A549 (cell line): ENCODE data around the gene TCFL5. TPM values are rescaled to one million over a fixed set of nuclear protein-coding genes. Genes with fewer than 3 reads are reported as not detected.

Experiments used
- ATAC-seq, 2 experiments: fragments of 200-7000 bp in 1 of 2; fragments of >200 bp in 1 of 2; cut with Nextera tagmentation in 1 of 2; cut with Tn5 transposase in 1 of 2; 3 replicates each; pipeline versions ENCODE4 v1.8.0 to v1.9.1; 2018 to 2020; ENCODE audit warnings: mild to moderate bottlenecking in 1 of 2, moderate library complexity in 1 of 2
- CTCF ChIA-PET: fragments of 300-600 bp; sonication (Branson Sonifier 250); formaldehyde crosslinking; extraction: SDS; loops from one replicate; lab custom pipeline; 2021; ENCODE audit warnings: antibody characterized with exemption, inconsistent platforms; lab: Yijun Ruan, JAX
- POLR2A ChIA-PET: fragments of 350-600 bp; formaldehyde crosslinking; extraction: SDS; loops from one replicate; lab custom pipeline; 2021; ENCODE audit warnings: antibody characterized with exemption, inconsistent platforms; lab: Yijun Ruan, JAX
- DNase-seq, 2 experiments: peaks; one replicate each; pipeline versions ENCODE4 v3.0.0 to v3.0.0-alpha.2; 2011 to 2016; ENCODE audit warnings: low read depth in 1 of 2, low spot score in 1 of 2
- FAIRE-seq: peaks from 2 replicates; lab custom pipeline; 2011; peaks lifted over from hg19 to GRCh38; lab: Jason Lieb, UNC
- H3K27ac ChIP-seq, 2 experiments: fragments of >200 bp; sonication (Bioruptor Twin); formaldehyde crosslinking; 3 replicates each; pipeline ENCODE4 v1.5.1; 2016 to 2017
- H3K4me1 ChIP-seq: fragments of >200 bp; sonication (Bioruptor Twin); formaldehyde crosslinking; 3 replicates; pipeline ENCODE4 v1.6.1; 2016
- H3K4me2 ChIP-seq: fragments of >200 bp; sonication (Bioruptor Twin); formaldehyde crosslinking; 3 replicates; pipeline ENCODE4 v1.6.1; 2016
- H3K4me3 ChIP-seq: fragments of >200 bp; sonication (Bioruptor Twin); formaldehyde crosslinking; 3 replicates; pipeline ENCODE4 v1.5.1; 2016
- H3K9me3 ChIP-seq: fragments of >200 bp; sonication (Bioruptor Twin); formaldehyde crosslinking; 3 replicates; pipeline ENCODE4 v1.6.1; 2016
- BCL3 ChIP-seq: fragments of >200 bp; sonication (Bioruptor Twin); formaldehyde crosslinking; IDR thresholded peaks from 3 replicates; pipeline ENCODE4 v1.6.1; 2016
- CBX8 ChIP-seq: fragments of 200-600 bp; sonication (generic); IDR thresholded peaks from 2 replicates; pipeline ENCODE4 v1.6.1; 2016
- CEBPB ChIP-seq, 2 experiments: fragments of >200 bp in 1 of 2; sonication (Bioruptor Twin) in 1 of 2; formaldehyde crosslinking in 1 of 2; IDR thresholded peaks; 2 replicates each; pipeline ENCODE4 v1.6.1; 2012 to 2016
- CHD4 ChIP-seq: fragments of 200-600 bp; sonication (generic); IDR thresholded peaks from 2 replicates; pipeline ENCODE4 v1.6.1; 2016; ENCODE audit warnings: antibody characterized with exemption, mild to moderate bottlenecking, borderline replicate concordance
- EHF ChIP-seq: fragments of 250-450 bp; sonication (Bioruptor Pico); IDR thresholded peaks from 2 replicates; pipeline ENCODE4 v1.5.0; 2020; ENCODE audit warnings: mild to moderate bottlenecking
- EP300 ChIP-seq, 2 experiments: fragments of >200 bp; sonication (Bioruptor Twin); formaldehyde crosslinking; IDR thresholded peaks; 2 replicates in 1 of 2; 3 replicates in 1 of 2; pipeline ENCODE4 v1.6.1; 2016 to 2017
- GATA3 ChIP-seq: IDR thresholded peaks from 2 replicates; pipeline ENCODE4 v1.6.1; 2012; ENCODE audit warnings: borderline replicate concordance
- HDAC2 ChIP-seq: fragments of 200-600 bp; sonication (generic); IDR thresholded peaks from 2 replicates; pipeline ENCODE4 v1.6.1; 2016
- HES2 ChIP-seq: fragments of >200 bp; sonication (Bioruptor Twin); formaldehyde crosslinking; IDR thresholded peaks from 2 replicates; pipeline ENCODE4 v1.6.1; 2016
- HOXB13 ChIP-seq: fragments of 250-450 bp; sonication (Bioruptor Pico); IDR thresholded peaks from 2 replicates; pipeline ENCODE4 v1.5.0; 2020; ENCODE audit warnings: low read depth, mild to moderate bottlenecking, moderate library complexity
- HOXB5 ChIP-seq: fragments of 250-450 bp; sonication (Bioruptor Pico); IDR thresholded peaks from 2 replicates; pipeline ENCODE4 v1.5.0; 2020; ENCODE audit warnings: mild to moderate bottlenecking, moderate library complexity
- JUNB ChIP-seq: fragments of >200 bp; sonication (Bioruptor Twin); formaldehyde crosslinking; IDR thresholded peaks from 2 replicates; pipeline ENCODE4 v1.6.1; 2016
- MAFK ChIP-seq: fragments of 450-650 bp; IDR thresholded peaks from 2 replicates; pipeline ENCODE4 v1.6.1; 2014; ENCODE audit not compliant: partially characterized antibody
- MAZ ChIP-seq: fragments of 150-350 bp; IDR thresholded peaks from 2 replicates; pipeline ENCODE4 v1.6.1; 2014; ENCODE audit warnings: antibody characterized with exemption, low read depth, low read length, borderline replicate concordance
- NR3C1 ChIP-seq: fragments of >200 bp; sonication (Bioruptor Twin); formaldehyde crosslinking; IDR thresholded peaks from 3 replicates; pipeline ENCODE4 v1.6.1; 2017
- PHF8 ChIP-seq: fragments of 200-600 bp; sonication (generic); IDR thresholded peaks from 2 replicates; pipeline ENCODE4 v1.6.1; 2016; ENCODE audit warnings: low read depth, mild to moderate bottlenecking, antibody characterized with exemption, moderate library complexity, borderline replicate concordance
- POLR2A ChIP-seq: IDR thresholded peaks from 2 replicates; pipeline ENCODE4 v1.6.1; 2012; ENCODE audit warnings: mild to moderate bottlenecking, low read length
- REST ChIP-seq: fragments of 200-600 bp; sonication (generic); IDR thresholded peaks from 2 replicates; pipeline ENCODE4 v1.6.1; 2016; ENCODE audit warnings: antibody characterized with exemption, mild to moderate bottlenecking, moderate library complexity
- ZC3H11A ChIP-seq: fragments of 450-650 bp; IDR thresholded peaks from 2 replicates; pipeline ENCODE4 v1.6.1; 2014; ENCODE audit warnings: antibody characterized with exemption, mild to moderate bottlenecking
- ZFP36 ChIP-seq: fragments of 450-650 bp; IDR thresholded peaks from 2 replicates; pipeline ENCODE4 v1.6.1; 2014; ENCODE audit warnings: borderline replicate concordance; ENCODE audit not compliant: partially characterized antibody
- ZNF302 ChIP-seq: fragments of 250-450 bp; sonication (Bioruptor Pico); IDR thresholded peaks from 2 replicates; pipeline ENCODE4 v1.9.0; 2021; ENCODE audit warnings: inconsistent platforms, mild to moderate bottlenecking, moderate library complexity
- ZSCAN20 ChIP-seq: fragments of 250-450 bp; sonication (Bioruptor Pico); IDR thresholded peaks from 2 replicates; pipeline ENCODE4 v1.8.0; 2022; ENCODE audit warnings: mild to moderate bottlenecking, moderate library complexity
- WGBS: methylation state at CpG from one replicate; pipeline ENCODE4 v1.1.6; 2017; ENCODE audit errors: missing lambda C conversion rate; 5-methylcytosine and 5-hydroxymethylcytosine counted together
- polyA plus RNA-seq, 4 experiments: library from polyadenylated mRNA; depleted of rRNA in 3 of 4; stranded (reverse); fragments of >200 nt; fragmentation: RNase III in 1 of 4; extraction: RNeasy Plus Mini Kit Qiagen cat#74134 plus additional on column Dnase treatment in 1 of 4; gene quantifications; 2 replicates in 3 of 4; 3 replicates in 1 of 4; pipeline ENCODE4 v1.2.3, GENCODE V29; 2011 to 2017
- TF ChIP-seq, protein P1 (sequence below): fragments of >200 bp; sonication (Bioruptor Twin); formaldehyde crosslinking; IDR thresholded peaks from 3 replicates; pipeline ENCODE4 v1.5.1; 2016
- TF ChIP-seq, protein P2 (sequence below): IDR thresholded peaks from 2 replicates; pipeline ENCODE4 v1.6.1; 2012

TCFL5 gene
- polyA plus RNA-seq, 2 of the 4 experiments (the other 2 are of a cell fraction) = 5.6 to 7.1 TPM

DNA sequence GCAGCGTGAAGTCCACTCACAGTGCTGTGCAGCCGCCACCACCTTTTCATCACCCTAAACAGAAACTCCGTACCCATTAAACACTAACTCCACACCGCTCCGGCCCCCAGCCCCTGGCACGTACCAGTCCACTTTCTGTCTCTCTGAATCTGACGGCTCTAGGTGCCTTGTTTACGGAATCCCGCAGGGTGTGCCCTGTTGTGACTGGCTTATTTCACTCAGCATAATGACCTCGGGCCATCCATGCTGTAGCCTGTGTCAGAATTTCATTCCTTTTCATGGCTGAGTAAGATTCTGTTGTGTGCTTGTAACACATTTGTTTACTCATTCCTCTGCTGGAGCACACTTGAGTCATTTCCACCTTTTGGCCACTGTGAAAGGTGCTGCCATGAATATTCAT is 18.0 kb downstream of the TCFL5 start:
- Histone ChIP-seq H3K4me3 (no peak overlapping the region), H3K4me2 (no peak overlapping the region), H3K4me1 (peaks cover 7% of the 10 kb centered on the region; the same call in 2 of the 3 replicates), H3K9me3 (no peaks in the 10 kb centered on the region), H3K27ac (no peak overlapping the region)
- TF ChIP-seq EP300 (IDR thresholded peaks at IDR 0.05) (no peak), JUNB (no peak), CEBPB (IDR thresholded peaks at IDR 0.05) (no peak), GATA3 (no peak), HDAC2 (no peak), HOXB5 (CRISPR knock-in tag) (no peak)
- ChIA-PET CTCF (interaction anchor here (3.4 kb wide), 1 partner anchor 21 kb away, joined by 11 read pairs; no protein-coding TSS in a partner anchor), POLR2A (no interaction called here)
- FAIRE-seq (no peak), ATAC-seq (no peak), DNase-seq (no peak)
- 83% methylated on average over 10 of the region's 10 CpGs for WGBS

DNA sequence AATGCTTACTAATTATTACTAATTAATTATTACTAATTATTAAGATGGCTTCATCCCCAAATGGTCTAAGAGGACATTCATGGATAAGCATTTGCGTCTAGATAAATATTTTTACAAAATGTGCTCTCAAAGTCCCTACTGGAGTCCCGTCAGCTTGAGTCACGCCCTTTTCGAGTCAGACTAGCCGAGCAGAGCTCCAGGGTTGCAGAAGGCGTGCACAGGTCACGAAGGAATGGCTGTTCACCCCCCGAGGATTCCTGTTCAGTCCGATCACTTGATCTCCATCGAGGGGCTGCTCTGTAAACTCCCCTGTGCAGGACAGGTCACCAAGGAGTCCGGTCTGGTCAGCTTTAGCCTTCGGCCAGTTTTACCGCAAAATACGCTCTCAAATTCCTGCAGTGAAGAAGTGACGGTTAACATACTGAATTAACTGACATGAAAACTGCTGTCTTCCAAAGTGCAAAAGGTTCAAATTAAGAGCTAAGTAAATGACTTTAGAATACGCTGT is 19.9 kb downstream of the TCFL5 start:
- Histone ChIP-seq H3K9me3 (no peaks in the 10 kb centered on the region), H3K27ac (no peak overlapping the region), H3K4me1 (peaks cover 7% of the 10 kb centered on the region; the same call in 2 of the 3 replicates), H3K4me2 (no peak overlapping the region), H3K4me3 (no peak overlapping the region)
- DNase-seq (no peak), ATAC-seq (no peak), FAIRE-seq (no peak)
- POLR2A ChIA-PET = no interaction called here
- TF ChIP-seq MAZ = no peak
- TF ChIP-seq HOXB13 = no peak
- TF ChIP-seq HES2 = no peak
- no peak for TF ChIP-seq CHD4
- no peak for TF ChIP-seq CBX8
- TF ChIP-seq, protein P1, sequence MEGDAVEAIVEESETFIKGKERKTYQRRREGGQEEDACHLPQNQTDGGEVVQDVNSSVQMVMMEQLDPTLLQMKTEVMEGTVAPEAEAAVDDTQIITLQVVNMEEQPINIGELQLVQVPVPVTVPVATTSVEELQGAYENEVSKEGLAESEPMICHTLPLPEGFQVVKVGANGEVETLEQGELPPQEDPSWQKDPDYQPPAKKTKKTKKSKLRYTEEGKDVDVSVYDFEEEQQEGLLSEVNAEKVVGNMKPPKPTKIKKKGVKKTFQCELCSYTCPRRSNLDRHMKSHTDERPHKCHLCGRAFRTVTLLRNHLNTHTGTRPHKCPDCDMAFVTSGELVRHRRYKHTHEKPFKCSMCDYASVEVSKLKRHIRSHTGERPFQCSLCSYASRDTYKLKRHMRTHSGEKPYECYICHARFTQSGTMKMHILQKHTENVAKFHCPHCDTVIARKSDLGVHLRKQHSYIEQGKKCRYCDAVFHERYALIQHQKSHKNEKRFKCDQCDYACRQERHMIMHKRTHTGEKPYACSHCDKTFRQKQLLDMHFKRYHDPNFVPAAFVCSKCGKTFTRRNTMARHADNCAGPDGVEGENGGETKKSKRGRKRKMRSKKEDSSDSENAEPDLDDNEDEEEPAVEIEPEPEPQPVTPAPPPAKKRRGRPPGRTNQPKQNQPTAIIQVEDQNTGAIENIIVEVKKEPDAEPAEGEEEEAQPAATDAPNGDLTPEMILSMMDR = no peak
- CTCF ChIA-PET = interaction anchor here (0.9 to 3.4 kb wide), 4 partner anchors 9 to 33 kb away, joined by 3 to 11 read pairs (median 4); no protein-coding TSS in a partner anchor
- 85% methylated on average over 16 of the region's 16 CpGs for WGBS

DNA sequence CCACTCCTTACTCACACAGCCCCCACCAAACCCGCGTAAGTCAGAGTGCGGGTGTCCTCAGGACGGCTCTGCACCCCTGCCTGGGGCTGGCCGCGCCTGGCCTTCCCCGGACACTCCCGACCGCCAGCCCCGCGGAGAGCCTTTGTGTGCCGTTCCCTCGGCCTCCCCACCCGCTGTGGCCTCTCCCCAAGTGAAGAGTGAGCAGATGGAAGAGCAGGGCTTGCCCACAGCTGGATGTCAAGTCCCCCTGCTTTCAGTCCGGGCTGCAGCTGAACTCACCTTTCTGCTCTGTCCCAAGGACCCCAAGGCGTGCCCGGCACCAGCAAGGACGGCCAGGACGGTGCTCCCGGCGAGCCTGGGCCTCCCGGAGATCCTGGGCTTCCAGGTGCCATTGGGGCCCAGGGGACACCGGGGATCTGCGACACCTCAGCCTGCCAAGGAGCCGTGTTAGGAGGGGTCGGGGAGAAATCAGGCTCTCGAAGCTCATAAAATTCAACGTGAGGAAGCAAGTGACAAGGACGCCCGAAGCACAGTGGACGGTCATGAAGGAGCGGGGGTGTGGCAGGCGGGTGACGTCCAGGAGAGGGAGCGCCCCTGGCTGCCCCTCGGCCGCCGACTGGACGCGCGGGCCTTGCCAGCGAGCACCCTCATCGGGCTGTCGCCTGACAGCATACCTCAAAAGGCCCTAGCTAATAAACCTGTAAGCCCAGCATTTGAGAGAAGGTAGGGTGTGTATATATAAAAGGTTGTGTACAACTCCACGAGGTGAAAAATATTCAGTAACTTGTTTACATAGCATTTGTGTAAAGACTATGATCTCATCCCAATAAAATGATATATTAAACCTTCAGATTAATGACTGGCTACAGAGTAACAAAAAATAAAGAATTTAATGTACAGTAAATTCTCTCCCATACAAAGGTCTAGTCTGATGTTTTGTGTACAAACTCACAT is 21.1 kb downstream of the TCFL5 start:
- no peak overlapping the region for H3K4me2 ChIP-seq
- POLR2A ChIA-PET = no interaction called here
- CTCF ChIA-PET = interaction anchor here (3.4 kb wide), 1 partner anchor 18 kb away, joined by 11 read pairs; no protein-coding TSS in a partner anchor
- FAIRE-seq (no peak), DNase-seq (no peak), ATAC-seq (no peak)
- H3K4me3 ChIP-seq = no peak overlapping the region
- 90% methylated on average over 37 of the region's 45 CpGs for WGBS
- H3K27ac ChIP-seq = no peak overlapping the region
- H3K4me1 ChIP-seq = peaks cover 7% of the 10 kb centered on the region; the same call in 2 of the 3 replicates
- TF ChIP-seq JUNB (no peak), HOXB5 (CRISPR knock-in tag) (no peak), POLR2A (no peak), MAFK (no peak), ZNF302 (CRISPR knock-in tag) (no peak), CBX8 (no peak), HOXB13 (no peak), NR3C1 (no peak)
- TF ChIP-seq, protein P2, sequence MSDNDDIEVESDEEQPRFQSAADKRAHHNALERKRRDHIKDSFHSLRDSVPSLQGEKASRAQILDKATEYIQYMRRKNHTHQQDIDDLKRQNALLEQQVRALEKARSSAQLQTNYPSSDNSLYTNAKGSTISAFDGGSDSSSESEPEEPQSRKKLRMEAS = no peak
- H3K9me3 ChIP-seq = no peaks in the 10 kb centered on the region

DNA sequence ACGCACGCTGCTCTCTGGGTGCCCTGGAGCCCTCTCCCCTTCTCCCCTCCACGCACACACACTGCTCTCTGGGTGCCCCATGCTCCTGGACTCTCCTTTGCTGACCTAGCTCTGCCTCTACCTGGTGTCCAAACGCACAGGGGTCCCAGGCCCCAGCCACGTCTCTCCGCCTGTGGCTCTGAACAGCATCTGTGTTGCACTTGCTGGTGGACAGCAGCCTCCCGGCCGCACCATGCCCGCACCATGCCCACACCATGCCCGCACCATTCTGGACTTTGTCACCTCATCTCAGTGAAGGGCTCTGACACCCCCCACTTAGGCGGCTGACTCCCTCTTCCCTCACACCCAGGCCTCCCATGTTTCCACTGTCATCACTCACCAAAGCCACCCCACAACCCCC is 21.8 kb downstream of the TCFL5 start:
- WGBS = 87% methylated on average over 11 of the region's 11 CpGs
- POLR2A ChIA-PET = no interaction called here
- ATAC-seq (no peak; a peak in 2 of 6 replicates), DNase-seq (no peak), FAIRE-seq (no peak)
- Histone ChIP-seq H3K9me3 (no peaks in the 10 kb centered on the region), H3K4me2 (no peak overlapping the region), H3K4me1 (peaks cover 7% of the 10 kb centered on the region; the same call in 2 of the 3 replicates), H3K27ac (no peak overlapping the region), H3K4me3 (no peak overlapping the region)
- CTCF ChIA-PET = no interaction called here
- TF ChIP-seq EHF (CRISPR knock-in tag) = no peak
- TF ChIP-seq ZFP36 = no peak
- no peak for TF ChIP-seq ZC3H11A
- no peak for TF ChIP-seq BCL3
- no peak for TF ChIP-seq REST
- TF ChIP-seq PHF8 = no peak
- no peak for TF ChIP-seq ZSCAN20
